K562 (cell line): ENCODE data around the gene CLCN6. TPM values are rescaled to one million over a fixed set of nuclear protein-coding genes. Genes with fewer than 3 reads are reported as not detected.
A peak's percentile ranks its signal among the peaks of the same experiment; 100 is the strongest.

Experiments
- BHLHE40 ChIP-seq: IDR thresholded peaks from 2 replicates; pipeline ENCODE4 v1.6.1; 2011; ENCODE audit warnings: low read length, improper control_type of control experiment
- BMI1 ChIP-seq: fragments of 150-350 bp; IDR thresholded peaks from 2 replicates; pipeline ENCODE4 v1.6.1; 2014; ENCODE audit warnings: low read length
- CREM ChIP-seq: IDR thresholded peaks from 2 replicates; pipeline ENCODE4 v1.6.1; 2014; ENCODE audit warnings: antibody characterized with exemption, low read depth
- FOXP4 ChIP-seq: sonication (generic); formaldehyde crosslinking; IDR thresholded peaks from 2 replicates; pipeline ENCODE4 v1.8.0; 2022; ENCODE audit warnings: mild to moderate bottlenecking, missing genetic modification reagents, borderline replicate concordance
- JUND ChIP-seq, 2 experiments: IDR thresholded peaks; 2 replicates in 1 of 2; 3 replicates in 1 of 2; pipeline ENCODE4 v1.6.1; 2011; ENCODE audit warnings: borderline replicate concordance in 2 of 2, low read depth in 2 of 2, low read length in 2 of 2, improper control_type of control experiment in 1 of 2, missing biosample characterization in 1 of 2, missing genetic modification characterization in 1 of 2, missing genetic modification reagents in 1 of 2
- NFIC ChIP-seq: fragments of 450-650 bp; IDR thresholded peaks from 2 replicates; pipeline ENCODE4 v1.6.1; 2017; ENCODE audit warnings: mild to moderate bottlenecking, inconsistent platforms
- RBM15 ChIP-seq: fragments of 200-400 bp; formaldehyde crosslinking; IDR thresholded peaks from 2 replicates; pipeline ENCODE4 v1.6.1; 2018; ENCODE audit warnings: mild to moderate bottlenecking, low read length, moderate library complexity; ENCODE audit not compliant: insufficient read depth
- SNRNP70 ChIP-seq: fragments of 200-400 bp; formaldehyde crosslinking; optimal IDR thresholded peaks from 2 replicates; pipeline ENCODE3; 2017; ENCODE audit warnings: low read depth, low read length
- TAF1 ChIP-seq: IDR thresholded peaks from 2 replicates; pipeline ENCODE4 v1.6.1; 2011; ENCODE audit warnings: mild to moderate bottlenecking, low read length, moderate library complexity; ENCODE audit not compliant: insufficient read depth, control insufficient read depth, severe bottlenecking; ENCODE audit errors: extremely low read depth
- YY1 ChIP-seq, 3 experiments: IDR thresholded peaks; 2 replicates each; pipeline ENCODE4 v1.6.1; 2011; ENCODE audit warnings: low read length in 2 of 3, mild to moderate bottlenecking in 2 of 3, moderate library complexity in 2 of 3, borderline replicate concordance in 1 of 3, control low read depth in 1 of 3, low read depth in 1 of 3; ENCODE audit not compliant: insufficient read depth in 3 of 3, insufficient replicate concordance in 2 of 3, control insufficient read depth in 1 of 3, insufficient read length in 1 of 3; ENCODE audit errors: extremely low read depth in 1 of 3
- ZNF311 ChIP-seq: fragments of 250-450 bp; sonication (Bioruptor Pico); IDR thresholded peaks from 2 replicates; pipeline ENCODE4 v1.4.0; 2020; ENCODE audit warnings: mild to moderate bottlenecking, moderate library complexity
- ZNF449 ChIP-seq: fragments of 250-450 bp; sonication (Bioruptor Pico); IDR thresholded peaks from 2 replicates; pipeline ENCODE4 v1.8.0; 2022; ENCODE audit warnings: moderate library complexity, mild to moderate bottlenecking, inconsistent platforms
- ZNF785 ChIP-seq: fragments of 250-450 bp; sonication (Bioruptor Pico); IDR thresholded peaks from 2 replicates; pipeline ENCODE4 v1.4.0; 2020; ENCODE audit warnings: mild to moderate bottlenecking
- polyA plus RNA-seq, 8 experiments: library from polyadenylated mRNA; depleted of rRNA in 4 of 8; stranded (reverse) in 5 of 8; unstranded in 3 of 8; fragments of >200 nt; fragmentation: Nextera tagmentation in 2 of 8; fragmentation: Illumina TruSeq in 1 of 8; extraction: Ambion mirVana in 2 of 8; extraction: Trizol in 1 of 8; gene quantifications; 2 replicates each; pipeline versions ENCODE4 v1.2.1 to v1.2.3, GENCODE V29; 2011 to 2014; ENCODE audit warnings: inconsistent platforms in 1 of 8, missing spikeins in 1 of 8
- total RNA-seq, 7 experiments: library from RNA; depleted of rRNA in 6 of 7; stranded (reverse); fragments of >200 nt in 6 of 7; fragmentation: Illumina TruSeq in 2 of 7; extraction: Trizol in 2 of 7; gene quantifications; 2 replicates each; pipeline versions ENCODE4 v1.2.1 to v1.2.3, GENCODE V29; 2011 to 2021; ENCODE audit warnings: low replicate concordance in 1 of 7

Gene CLCN6
- total and polyA plus RNA-seq, 9 of the 15 experiments (the other 6 are each of a cell fraction or from before 2014, with no cell fraction given): 2.0 to 21.8 (median 13.6) TPM

GRCh38 chr1:11804666-11805421, 1.1 kb upstream of the CLCN6 start (continued):
- peak; percentile 13; the same call in 1 of the 2 replicates for TF ChIP-seq FOXP4 (CRISPR knock-in tag)
- TF ChIP-seq ZNF311 (CRISPR knock-in tag): 0 out of 2 replicates have a peak, but pooled peaks have one; percentile 17
- no peak for TF ChIP-seq RBM15
- TF ChIP-seq SNRNP70: no peak
- TF ChIP-seq BMI1: no peak
- peak; percentile 38; the same call in 1 of the 2 replicates for TF ChIP-seq BHLHE40
- no peak; the same call in 1 of the 2 replicates for TF ChIP-seq JUND (IDR thresholded peaks at IDR 0.05; ENCODE audit: borderline replicate concordance, low read depth, low read length)
- TF ChIP-seq JUND (tag; IDR thresholded peaks at IDR 0.05; ENCODE audit: borderline replicate concordance, low read depth, low read length): no peak
- peak in 1 of 3 experiments; percentile 25 for TF ChIP-seq YY1 (IDR thresholded peaks at IDR 0.05; ENCODE audit: borderline replicate concordance in 1 of 3, control insufficient read depth in 1 of 3, extremely low read depth in 1 of 3, insufficient read depth in 3 of 3, insufficient read length in 1 of 3, insufficient replicate concordance in 2 of 3, low read depth in 1 of 3, low read length in 2 of 3)
- TF ChIP-seq NFIC: no peak
- TF ChIP-seq TAF1: peak; percentile 55
- TF ChIP-seq CREM: peak; percentile 25; the same call in 1 of the 2 replicates
- no peak for TF ChIP-seq ZNF785 (CRISPR knock-in tag)
- no peak for TF ChIP-seq ZNF449 (CRISPR knock-in tag)
- TF ChIP-seq, all 486 proteins: peak for 41
